Esophagus muscularis mucosa (tissue), 4 donors: ENCODE results near the gene CSK. TPM values are rescaled to one million over a fixed set of nuclear protein-coding genes. Genes with fewer than 3 reads are reported as not detected.

Source experiments
- DNase-seq: peaks from one replicate; pipeline ENCODE4 v3.0.0-alpha.2; 2017; ENCODE audit errors: extremely low spot score
- H3K27ac ChIP-seq, 4 donors: fragments of 200-600 bp; sonication (generic); replicated peaks in 1 of 4; 1 replicate in 3 of 4; 2 replicates in 1 of 4; pipeline ENCODE4 v1.5.1; 2016 to 2019; ENCODE audit warnings: mild to moderate bottlenecking in 1 of 4
- H3K27me3 ChIP-seq, 4 donors: fragments of 200-600 bp; sonication (generic); one replicate each; pipeline versions ENCODE4 v1.5.1 to v1.6.0; 2016 to 2019
- H3K36me3 ChIP-seq, 4 donors: fragments of 200-600 bp; sonication (generic); one replicate each; pipeline ENCODE4 v1.5.1; 2016 to 2019
- H3K4me1 ChIP-seq, 4 donors: fragments of 200-600 bp; sonication (generic); one replicate each; pipeline ENCODE4 v1.5.1; 2016 to 2019
- H3K4me3 ChIP-seq, 4 donors: fragments of 200-600 bp; sonication (generic); 1 replicate in 2 of 4; 2 replicates in 2 of 4; pipeline ENCODE4 v1.5.1; 2016 to 2019; ENCODE audit warnings: mild to moderate bottlenecking in 4 of 4, moderate library complexity in 1 of 4
- H3K9me3 ChIP-seq, 4 donors: fragments of 200-600 bp; sonication (generic); 1 replicate in 3 of 4; 2 replicates in 1 of 4; pipeline ENCODE4 v1.5.1; 2016 to 2019
- CTCF ChIP-seq, 3 experiments: fragments of 200-600 bp in 2 of 3; fragments of 450-650 bp in 1 of 3; sonication (generic) in 2 of 3; IDR thresholded peaks; one replicate each; pipeline ENCODE4 v1.5.1; 2017 to 2019; ENCODE audit warnings: antibody characterized with exemption in 3 of 3, mild to moderate bottlenecking in 2 of 3, moderate library complexity in 1 of 3
- EP300 ChIP-seq: sonication (generic); formaldehyde crosslinking; IDR thresholded peaks from one replicate; pipeline ENCODE4 v1.6.1; 2017; ENCODE audit warnings: antibody characterized with exemption
- POLR2A ChIP-seq: fragments of 450-650 bp; IDR thresholded peaks from one replicate; pipeline ENCODE4 v1.6.1; 2017; ENCODE audit warnings: antibody characterized with exemption, moderate library complexity, mild to moderate bottlenecking, low read depth
- POLR2AphosphoS5 ChIP-seq, 2 donors: sonication (generic); formaldehyde crosslinking; IDR thresholded peaks; one replicate each; pipeline ENCODE4 v1.6.1; 2017; ENCODE audit warnings: antibody characterized with exemption in 2 of 2
- WGBS: methylation state at CpG from one replicate; pipeline ENCODE4 v1.1.5; 2018; 5-methylcytosine and 5-hydroxymethylcytosine counted together
- intact Hi-C: fragments of 100-400 bp; cut with DNase I; formaldehyde crosslinking; loops from one replicate; pipeline ENCODE4 v1.15.1; 2023
- total RNA-seq, 4 donors: library from RNA; depleted of rRNA; stranded (reverse); fragments of >200 nt; gene quantifications; one replicate each; pipeline versions ENCODE4 v1.1.0 to v1.2.1, GENCODE V29; 2016

The CSK gene
- total RNA-seq, 4 donors from 2014 or later = 14.0 to 28.7 (median 21.9) TPM

GRCh38 chr15:74799856-74800558 lies 18.1 kb downstream of the CSK start:
- H3K27ac ChIP-seq = no peak overlapping the region
- DNase-seq = no peak
- 56% methylated on average over 4 of the region's 18 CpGs for WGBS
- H3K4me3 ChIP-seq = no peak overlapping the region
- H3K27me3 ChIP-seq = no peaks in the 10 kb centered on the region
- intact Hi-C loops = no loop called here
- no peak for TF ChIP-seq POLR2AphosphoS5 (IDR thresholded peaks at IDR 0.05)
- TF ChIP-seq EP300 = no peak
- no peak for TF ChIP-seq POLR2A
- TF ChIP-seq CTCF (IDR thresholded peaks at IDR 0.05) = peak in 2 of 3 experiments; percentile 94 to 97
- H3K9me3 ChIP-seq = no peaks in the 10 kb centered on the region
- H3K36me3 ChIP-seq = peaks cover 11 to 64% (median 59%) of the 10 kb centered on the region in 4 donors
- H3K4me1 ChIP-seq = peaks cover 11 to 20% (median 17%) of the 10 kb centered on the region in 4 donors

DNA sequence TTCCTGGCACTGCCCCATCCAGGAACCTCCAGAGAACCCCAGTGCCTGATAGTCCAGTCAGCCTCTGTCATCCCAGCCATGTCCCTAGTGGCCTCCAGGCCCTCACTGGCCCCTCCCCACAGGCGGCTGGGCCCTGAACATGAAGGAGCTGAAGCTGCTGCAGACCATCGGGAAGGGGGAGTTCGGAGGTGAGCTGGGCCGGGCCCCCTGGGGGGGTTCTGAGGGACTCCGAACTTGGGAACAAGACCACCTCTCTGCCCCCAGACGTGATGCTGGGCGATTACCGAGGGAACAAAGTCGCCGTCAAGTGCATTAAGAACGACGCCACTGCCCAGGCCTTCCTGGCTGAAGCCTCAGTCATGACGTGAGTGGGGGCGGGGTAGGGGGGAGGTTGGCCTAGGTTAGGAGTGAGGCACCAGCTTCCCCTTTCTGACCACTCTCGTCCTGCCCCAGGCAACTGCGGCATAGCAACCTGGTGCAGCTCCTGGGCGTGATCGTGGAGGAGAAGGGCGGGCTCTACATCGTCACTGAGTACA lies 18.7 kb downstream of the CSK start:
- H3K4me1 ChIP-seq = peaks cover 11 to 20% (median 17%) of the 10 kb centered on the region in 4 donors
- no peak for TF ChIP-seq EP300
- TF ChIP-seq POLR2AphosphoS5 (IDR thresholded peaks at IDR 0.05) = no peak
- H3K36me3 ChIP-seq = peaks cover 11 to 64% (median 59%) of the 10 kb centered on the region in 4 donors
- intact Hi-C loops = no loop called here
- H3K27me3 ChIP-seq = no peaks in the 10 kb centered on the region
- DNase-seq = no peak
- H3K4me3 ChIP-seq = no peak overlapping the region
- WGBS = 91% methylated on average over 16 of the region's 20 CpGs
- H3K27ac ChIP-seq = no peak overlapping the region
- H3K9me3 ChIP-seq = no peaks in the 10 kb centered on the region

DNA sequence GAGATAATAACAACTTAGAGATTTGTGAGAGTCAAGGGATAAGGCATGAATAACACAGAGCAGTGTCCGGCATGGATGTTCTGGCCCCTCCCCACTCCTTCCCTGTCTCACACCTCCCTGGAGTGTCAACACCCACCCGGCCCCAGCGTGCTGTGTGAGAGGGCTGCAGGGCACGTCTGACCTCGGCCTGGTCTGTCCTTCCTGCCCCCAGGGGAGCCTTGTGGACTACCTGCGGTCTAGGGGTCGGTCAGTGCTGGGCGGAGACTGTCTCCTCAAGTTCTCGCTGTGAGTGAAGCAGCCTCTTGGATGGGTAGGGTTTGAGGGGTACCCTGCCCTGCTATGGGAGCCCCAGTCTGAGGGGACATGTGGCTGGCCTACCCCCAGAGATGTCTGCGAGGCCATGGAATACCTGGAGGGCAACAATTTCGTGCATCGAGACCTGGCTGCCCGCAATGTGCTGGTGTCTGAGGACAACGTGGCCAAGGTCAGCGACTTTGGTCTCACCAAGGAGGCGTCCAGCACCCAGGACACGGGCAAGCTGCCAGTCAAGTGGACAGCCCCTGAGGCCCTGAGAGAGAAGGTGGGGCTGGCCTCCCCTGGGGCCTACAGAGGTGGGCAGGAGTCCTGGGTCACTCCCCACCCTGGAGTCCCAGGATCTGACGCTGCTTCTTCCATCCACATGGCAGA lies 19.6 kb downstream of the CSK start:
- peaks cover 11 to 64% (median 59%) of the 10 kb centered on the region in 4 donors for H3K36me3 ChIP-seq
- H3K27me3 ChIP-seq = no peaks in the 10 kb centered on the region
- no peaks in the 10 kb centered on the region for H3K9me3 ChIP-seq
- WGBS = 80% methylated on average over 10 of the region's 18 CpGs
- DNase-seq = no peak
- intact Hi-C loops = no loop called here
- H3K4me3 ChIP-seq = no peak overlapping the region
- H3K27ac ChIP-seq = no peak overlapping the region
- H3K4me1 ChIP-seq = peaks cover 11 to 20% (median 17%) of the 10 kb centered on the region in 4 donors
- TF ChIP-seq EP300 (no peak), POLR2A (no peak), CTCF (IDR thresholded peaks at IDR 0.05) (no peak), POLR2AphosphoS5 (IDR thresholded peaks at IDR 0.05) (no peak)

GRCh38 chr15:74802290-74802689 lies 20.4 kb downstream of the CSK start:
- 92% methylated on average over 18 of the region's 20 CpGs for WGBS
- TF ChIP-seq CTCF (IDR thresholded peaks at IDR 0.05) (no peak), EP300 (no peak), POLR2AphosphoS5 (IDR thresholded peaks at IDR 0.05) (no peak), POLR2A (no peak)
- no peaks in the 10 kb centered on the region for H3K27me3 ChIP-seq
- peaks cover 11 to 20% (median 17%) of the 10 kb centered on the region in 4 donors for H3K4me1 ChIP-seq
- DNase-seq = no peak
- H3K4me3 ChIP-seq = no peak overlapping the region
- H3K27ac ChIP-seq = no peak overlapping the region
- H3K9me3 ChIP-seq = no peaks in the 10 kb centered on the region
- intact Hi-C loops = no loop called here
- H3K36me3 ChIP-seq = peaks cover 11 to 64% (median 59%) of the 10 kb centered on the region in 4 donors

GRCh38 chr15:74802862-74803447 lies 21.1 kb downstream of the CSK start:
- WGBS = 89% methylated on average over 31 of the region's 31 CpGs
- intact Hi-C loops = no loop called here
- Histone ChIP-seq H3K36me3 (peaks cover 11 to 64% (median 57%) of the 10 kb centered on the region in 4 donors), H3K27me3 (no peaks in the 10 kb centered on the region), H3K4me3 (no peak overlapping the region), H3K4me1 (peaks cover 11 to 20% (median 17%) of the 10 kb centered on the region in 4 donors), H3K27ac (no peak overlapping the region), H3K9me3 (no peaks in the 10 kb centered on the region)
- no peak for DNase-seq
- TF ChIP-seq POLR2A (no peak), CTCF (IDR thresholded peaks at IDR 0.05) (no peak), EP300 (no peak), POLR2AphosphoS5 (IDR thresholded peaks at IDR 0.05) (no peak)
